GM12878 (cell line): Measurements from ENCODE around the gene TMEM40. TPM values are rescaled to one million over a fixed set of nuclear protein-coding genes. Genes with fewer than 3 reads are reported as not detected.

Experiments used
- ATAC-seq: fragments of 200-7000 bp; cut with Tn5 transposase; 3 replicates; pipeline ENCODE4 v1.9.1; 2020; ENCODE audit warnings: mild to moderate bottlenecking, moderate library complexity
- BruUV-seq: library from RNA; stranded (reverse); fragments of 400-500 nt; replicated peaks from 2 replicates; lab custom pipeline; 2021; lab: Mats Ljungman, UMichigan
- CTCF ChIA-PET: fragments of 300-600 bp; sonication (Branson Sonifier 250); formaldehyde crosslinking; extraction: SDS; loops from one replicate; lab custom pipeline; 2021; ENCODE audit warnings: inconsistent platforms; lab: Yijun Ruan, JAX
- POLR2A ChIA-PET: fragments of 350-600 bp; formaldehyde crosslinking; extraction: SDS; loops from one replicate; lab custom pipeline; 2021; ENCODE audit warnings: inconsistent platforms; lab: Charles Lee
- RAD21 ChIA-PET: fragments of 300-600 bp; sonication (Branson Sonifier 250); formaldehyde crosslinking; loops from one replicate; lab custom pipeline; 2023; ENCODE audit warnings: antibody characterized with exemption; ENCODE audit not compliant: unreplicated experiment; lab: Charles Lee
- SMC1A ChIA-PET: fragments of 300-600 bp; sonication (Branson Sonifier 250); formaldehyde crosslinking; loops from one replicate; lab custom pipeline; 2023; ENCODE audit not compliant: unreplicated experiment, uncharacterized antibody; lab: Charles Lee
- DNase-seq: peaks from one replicate; pipeline ENCODE4 v3.0.0-alpha.2; 2011; ENCODE audit warnings: low read depth, low spot score
- FAIRE-seq: peaks from 3 replicates; lab custom pipeline; 2011; peaks lifted over from hg19 to GRCh38; lab: Jason Lieb, UNC
- H2AFZ ChIP-seq: 2 replicates; pipeline ENCODE4 v1.6.0; 2011; ENCODE audit warnings: low read depth, low read length, control low read depth; ENCODE audit not compliant: control insufficient read depth
- H3K27ac ChIP-seq: 2 replicates; pipeline ENCODE4 v1.5.1; 2011; ENCODE audit warnings: control low read depth; ENCODE audit not compliant: control insufficient read depth, insufficient read depth
- H3K27me3 ChIP-seq, 2 experiments: replicated peaks in 1 of 2; 2 replicates each; pipeline versions ENCODE4 v1.6.0 to v1.6.1; 2011; ENCODE audit warnings: low read length in 1 of 2; ENCODE audit not compliant: control insufficient read depth in 2 of 2, insufficient read depth in 2 of 2
- H3K36me3 ChIP-seq, 2 experiments: 2 replicates each; pipeline ENCODE4 v1.5.1; 2011; ENCODE audit warnings: low read length in 1 of 2; ENCODE audit not compliant: control insufficient read depth in 2 of 2, insufficient read depth in 2 of 2
- H3K4me1 ChIP-seq: 2 replicates; pipeline ENCODE4 v1.6.1; 2011; ENCODE audit warnings: mild to moderate bottlenecking, low read length, moderate library complexity, mixed read lengths; ENCODE audit not compliant: control insufficient read depth, insufficient read depth
- H3K4me2 ChIP-seq: 2 replicates; pipeline ENCODE4 v1.6.0; 2011; ENCODE audit warnings: control low read depth; ENCODE audit not compliant: control insufficient read depth, insufficient read depth
- H3K4me3 ChIP-seq: fragments of 200-600 bp; sonication (generic); 2 replicates; pipeline ENCODE4 v1.5.1; 2016
- H3K79me2 ChIP-seq: 2 replicates; pipeline ENCODE4 v1.6.0; 2011; ENCODE audit warnings: low read length; ENCODE audit not compliant: control insufficient read depth, insufficient read depth
- H3K9ac ChIP-seq: 2 replicates; pipeline ENCODE4 v1.8.0; 2011; ENCODE audit warnings: low read length, control low read depth, mixed read lengths; ENCODE audit not compliant: control insufficient read depth, insufficient read depth
- H3K9me3 ChIP-seq: replicated peaks from 3 replicates; pipeline ENCODE4 v1.5.1; 2011; ENCODE audit warnings: mild to moderate bottlenecking, low read length; ENCODE audit not compliant: control insufficient read depth, insufficient read depth
- H4K20me1 ChIP-seq: 2 replicates; pipeline ENCODE4 v1.6.0; 2011; ENCODE audit not compliant: control insufficient read depth, insufficient read depth
- GABPA ChIP-seq: IDR thresholded peaks from 2 replicates; pipeline ENCODE4 v1.6.1; 2014; ENCODE audit warnings: antibody characterized with exemption, low read depth, mild to moderate bottlenecking, inconsistent platforms
- JUNB ChIP-seq: IDR thresholded peaks from 2 replicates; pipeline ENCODE4 v1.6.1; 2016; ENCODE audit warnings: antibody characterized with exemption, mild to moderate bottlenecking
- KDM1A ChIP-seq: fragments of 200-600 bp; sonication (generic); IDR thresholded peaks from 2 replicates; pipeline ENCODE4 v1.6.1; 2016; ENCODE audit warnings: borderline replicate concordance
- LARP7 ChIP-seq: fragments of 450-650 bp; IDR thresholded peaks from 2 replicates; pipeline ENCODE4 v1.6.1; 2017; ENCODE audit warnings: mild to moderate bottlenecking
- SP1 ChIP-seq: IDR thresholded peaks from one replicate; pipeline ENCODE4 v1.6.1; 2011; ENCODE audit warnings: low read depth, low read length
- TBL1XR1 ChIP-seq: IDR thresholded peaks from 2 replicates; pipeline ENCODE4 v1.6.1; 2012; ENCODE audit warnings: low read depth, low read length, improper control_type of control experiment
- WGBS: methylation state at CpG from one replicate; pipeline ENCODE4 v1.1.6; 2016; ENCODE audit warnings: low lambda C conversion rate; ENCODE audit not compliant: insufficient replicate concordance, insufficient coverage; ENCODE audit errors: missing lambda C conversion rate; 5-methylcytosine and 5-hydroxymethylcytosine counted together
- in situ Hi-C: fragments of 300-500 bp; cut with MboI; formaldehyde crosslinking; loops from 9 replicates; pipeline ENCODE4 v1.14.3; 2018; ENCODE audit warnings: mixed read lengths
- intact Hi-C: fragments of 100-400 bp; cut with micrococcal nuclease; formaldehyde crosslinking; loops from one replicate; pipeline ENCODE4 v1.14.2; 2022; ENCODE audit not compliant: unreplicated experiment
- polyA plus RNA-seq, 11 experiments: library from polyadenylated mRNA; depleted of rRNA in 4 of 11; unstranded in 6 of 11; stranded (reverse) in 5 of 11; fragments of >200 nt; fragmentation: Nextera tagmentation in 4 of 11; fragmentation: Illumina TruSeq in 1 of 11; extraction: Ambion mirVana in 4 of 11; extraction: Trizol in 1 of 11; gene quantifications; 1 replicate in 1 of 11; 2 replicates in 10 of 11; pipeline versions ENCODE4 v1.2.1 to v1.2.3, GENCODE V29; 2011 to 2016; ENCODE audit warnings: inconsistent platforms in 2 of 11, missing spikeins in 2 of 11, low read depth in 1 of 11
- total RNA-seq, 4 experiments: library from RNA; depleted of rRNA in 3 of 4; stranded (reverse); fragments of >200 nt in 3 of 4; fragmentation: Illumina TruSeq in 1 of 4; extraction: Trizol in 1 of 4; gene quantifications; 2 replicates each; pipeline versions ENCODE4 v1.2.1 to v1.2.3, GENCODE V29; 2013 to 2021
- TF ChIP-seq, protein P1 (sequence below): IDR thresholded peaks from 2 replicates; pipeline ENCODE4 v1.6.1; 2012; ENCODE audit warnings: low read depth, low read length, improper control_type of control experiment
- TF ChIP-seq, protein P2 (sequence below): IDR thresholded peaks from 2 replicates; pipeline ENCODE4 v1.6.1; 2011; ENCODE audit warnings: borderline replicate concordance, low read depth, mild to moderate bottlenecking, moderate library complexity, mixed read lengths, low read length; ENCODE audit not compliant: insufficient read depth; ENCODE audit errors: extremely low read length
- TF ChIP-seq, protein P3 (sequence below): fragments of 450-650 bp; IDR thresholded peaks from 2 replicates; pipeline ENCODE4 v1.6.1; 2018; ENCODE audit warnings: mild to moderate bottlenecking, low read depth, moderate library complexity; ENCODE audit not compliant: partially characterized antibody

Gene TMEM40
- total and polyA plus RNA-seq, 10 of the 15 experiments (the other 5 are each of a cell fraction or from before 2014, with no cell fraction given) = 0.10 to 0.46 (median 0.27) TPM; not detected in 3

DNA sequence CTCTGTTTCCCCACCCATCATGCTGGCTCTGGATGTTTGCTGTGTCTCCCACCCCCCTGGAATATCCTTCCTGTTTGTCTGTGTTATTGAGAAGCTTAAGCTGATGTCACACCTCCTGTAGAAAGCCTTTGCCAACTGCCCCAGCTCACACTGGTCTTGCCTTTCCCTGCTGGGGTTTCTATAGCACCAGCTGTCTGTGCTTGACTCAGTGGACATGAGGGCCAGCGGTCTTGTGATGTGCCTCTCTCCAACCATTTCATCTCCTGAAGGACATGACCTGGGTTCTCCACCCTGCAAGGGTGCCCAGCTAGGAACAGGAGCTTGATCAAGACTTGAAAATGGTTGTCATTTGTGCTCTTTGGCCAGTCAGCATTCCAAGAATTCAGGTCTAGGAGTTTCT is 14.7 kb downstream of the TMEM40 start:
- DNase-seq (no peak), ATAC-seq (no peak)
- RAD21 ChIA-PET = no interaction called here
- POLR2A ChIA-PET = no interaction called here
- no peak overlapping the region for H3K27ac ChIP-seq
- no peaks in the 10 kb centered on the region for H4K20me1 ChIP-seq
- TF ChIP-seq LARP7 (no peak), JUNB (no peak), TBL1XR1 (no peak), GABPA (no peak), SP1 (no peak), KDM1A (no peak)
- TF ChIP-seq, protein P1, sequence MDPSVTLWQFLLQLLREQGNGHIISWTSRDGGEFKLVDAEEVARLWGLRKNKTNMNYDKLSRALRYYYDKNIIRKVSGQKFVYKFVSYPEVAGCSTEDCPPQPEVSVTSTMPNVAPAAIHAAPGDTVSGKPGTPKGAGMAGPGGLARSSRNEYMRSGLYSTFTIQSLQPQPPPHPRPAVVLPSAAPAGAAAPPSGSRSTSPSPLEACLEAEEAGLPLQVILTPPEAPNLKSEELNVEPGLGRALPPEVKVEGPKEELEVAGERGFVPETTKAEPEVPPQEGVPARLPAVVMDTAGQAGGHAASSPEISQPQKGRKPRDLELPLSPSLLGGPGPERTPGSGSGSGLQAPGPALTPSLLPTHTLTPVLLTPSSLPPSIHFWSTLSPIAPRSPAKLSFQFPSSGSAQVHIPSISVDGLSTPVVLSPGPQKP = no peak
- TF ChIP-seq, protein P2, sequence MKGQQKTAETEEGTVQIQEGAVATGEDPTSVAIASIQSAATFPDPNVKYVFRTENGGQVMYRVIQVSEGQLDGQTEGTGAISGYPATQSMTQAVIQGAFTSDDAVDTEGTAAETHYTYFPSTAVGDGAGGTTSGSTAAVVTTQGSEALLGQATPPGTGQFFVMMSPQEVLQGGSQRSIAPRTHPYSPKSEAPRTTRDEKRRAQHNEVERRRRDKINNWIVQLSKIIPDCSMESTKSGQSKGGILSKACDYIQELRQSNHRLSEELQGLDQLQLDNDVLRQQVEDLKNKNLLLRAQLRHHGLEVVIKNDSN = no peak
- TF ChIP-seq, protein P3, sequence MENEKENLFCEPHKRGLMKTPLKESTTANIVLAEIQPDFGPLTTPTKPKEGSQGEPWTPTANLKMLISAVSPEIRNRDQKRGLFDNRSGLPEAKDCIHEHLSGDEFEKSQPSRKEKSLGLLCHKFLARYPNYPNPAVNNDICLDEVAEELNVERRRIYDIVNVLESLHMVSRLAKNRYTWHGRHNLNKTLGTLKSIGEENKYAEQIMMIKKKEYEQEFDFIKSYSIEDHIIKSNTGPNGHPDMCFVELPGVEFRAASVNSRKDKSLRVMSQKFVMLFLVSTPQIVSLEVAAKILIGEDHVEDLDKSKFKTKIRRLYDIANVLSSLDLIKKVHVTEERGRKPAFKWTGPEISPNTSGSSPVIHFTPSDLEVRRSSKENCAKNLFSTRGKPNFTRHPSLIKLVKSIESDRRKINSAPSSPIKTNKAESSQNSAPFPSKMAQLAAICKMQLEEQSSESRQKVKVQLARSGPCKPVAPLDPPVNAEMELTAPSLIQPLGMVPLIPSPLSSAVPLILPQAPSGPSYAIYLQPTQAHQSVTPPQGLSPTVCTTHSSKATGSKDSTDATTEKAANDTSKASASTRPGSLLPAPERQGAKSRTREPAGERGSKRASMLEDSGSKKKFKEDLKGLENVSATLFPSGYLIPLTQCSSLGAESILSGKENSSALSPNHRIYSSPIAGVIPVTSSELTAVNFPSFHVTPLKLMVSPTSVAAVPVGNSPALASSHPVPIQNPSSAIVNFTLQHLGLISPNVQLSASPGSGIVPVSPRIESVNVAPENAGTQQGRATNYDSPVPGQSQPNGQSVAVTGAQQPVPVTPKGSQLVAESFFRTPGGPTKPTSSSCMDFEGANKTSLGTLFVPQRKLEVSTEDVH = no peak
- TF ChIP-seq, all 136 proteins: peak for 0
- no peak overlapping the region for H3K4me3 ChIP-seq
- H3K79me2 ChIP-seq = no peaks in the 10 kb centered on the region
- no peak overlapping the region for H2AFZ ChIP-seq
- ChIA-PET SMC1A (no interaction called here), CTCF (no interaction called here)
- FAIRE-seq = no peak
- no peaks in the 10 kb centered on the region for H3K27me3 ChIP-seq
- intact Hi-C loops = no loop called here
- no TSS peak for BruUV-seq
- H3K4me2 ChIP-seq = no peak overlapping the region
- in situ Hi-C loops = no loop called here
- peaks cover 7% of the 10 kb centered on the region for H3K4me1 ChIP-seq
- no peaks in the 10 kb centered on the region for H3K9me3 ChIP-seq
- no peaks in the 10 kb centered on the region for H3K36me3 ChIP-seq
- 0% methylated on average over 1 of the region's 1 CpG for WGBS
- no peak overlapping the region for H3K9ac ChIP-seq
